ENCODE data around the gene SPRR4.

DNA sequence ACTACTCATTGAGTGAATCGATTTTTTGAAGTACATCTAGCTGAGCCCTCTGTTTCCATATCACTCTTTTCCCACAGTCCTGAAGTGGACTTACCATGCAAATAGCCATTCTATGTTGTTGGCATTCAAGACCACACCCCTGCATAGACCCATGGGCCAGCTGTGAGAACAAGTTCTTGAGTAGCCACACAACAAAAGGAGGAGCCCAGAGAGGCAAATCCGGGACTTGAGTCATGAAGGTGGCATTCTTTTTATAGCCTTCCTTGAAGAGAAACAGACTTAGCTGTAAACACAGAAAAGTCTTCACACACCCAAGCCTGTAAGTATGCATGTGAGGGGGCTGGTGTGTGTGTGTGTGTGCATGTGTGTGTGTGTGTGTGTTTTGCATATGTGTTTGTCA is 37.3 kb upstream of the SPRR4 start:
- TF ChIP-seq TEAD1 (CRISPR knock-in tag; IDR thresholded peaks at IDR 0.05) (no peak), ZNF671 (CRISPR knock-in tag; IDR thresholded peaks at IDR 0.05) (no peak), NR2C2 (CRISPR knock-in tag; IDR thresholded peaks at IDR 0.05) (no peak), FOXJ3 (CRISPR knock-in tag; IDR thresholded peaks at IDR 0.05; ENCODE audit: borderline replicate concordance) (no peak), IRF2 (CRISPR knock-in tag; IDR thresholded peaks at IDR 0.05; ENCODE audit: borderline replicate concordance, low read depth) (no peak), USF1 (CRISPR knock-in tag; IDR thresholded peaks at IDR 0.05) (no peak), NFYB (CRISPR knock-in tag; conservative IDR thresholded peaks at IDR 0.05; ENCODE audit: low read depth) (no peak), FOXK1 (CRISPR knock-in tag; IDR thresholded peaks at IDR 0.05) (no peak), ZNF423 (CRISPR knock-in tag; IDR thresholded peaks at IDR 0.05) (no peak)
- TF ChIP-seq, protein P1, sequence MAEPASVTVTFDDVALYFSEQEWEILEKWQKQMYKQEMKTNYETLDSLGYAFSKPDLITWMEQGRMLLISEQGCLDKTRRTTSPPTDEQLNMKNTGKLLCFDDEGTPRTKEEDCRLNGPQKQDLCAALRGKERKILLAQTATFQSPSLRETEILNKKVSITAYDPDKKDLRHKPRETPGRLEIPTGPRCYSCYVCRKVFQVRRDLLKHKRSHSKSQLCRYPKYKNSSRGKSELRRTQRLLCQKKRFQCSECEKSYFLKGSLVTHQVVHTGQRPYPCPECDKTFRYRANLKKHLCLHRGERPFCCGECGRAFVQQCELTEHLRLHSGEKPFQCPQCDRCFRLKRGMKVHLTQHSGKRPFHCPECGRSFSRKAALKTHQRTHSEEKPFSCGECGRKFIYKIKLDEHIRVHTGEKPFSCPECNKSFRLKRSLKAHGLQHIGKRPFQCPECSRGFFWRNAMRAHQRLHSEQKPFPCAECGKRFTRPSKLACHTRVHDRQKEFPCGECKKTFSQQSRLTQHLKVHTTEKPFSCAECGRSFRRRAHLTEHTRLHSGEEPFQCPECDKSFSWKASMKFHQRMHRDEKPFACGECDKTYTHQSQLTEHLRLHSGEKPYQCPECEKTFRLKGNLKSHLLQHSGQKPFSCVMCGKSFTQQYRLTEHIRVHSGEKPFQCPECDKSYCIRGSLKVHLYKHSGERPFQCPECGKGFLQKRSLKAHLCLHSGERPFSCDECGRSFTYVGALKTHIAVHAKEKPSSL (CRISPR knock-in tag; conservative IDR thresholded peaks at IDR 0.05), result no peak
- TF ChIP-seq, protein P2, sequence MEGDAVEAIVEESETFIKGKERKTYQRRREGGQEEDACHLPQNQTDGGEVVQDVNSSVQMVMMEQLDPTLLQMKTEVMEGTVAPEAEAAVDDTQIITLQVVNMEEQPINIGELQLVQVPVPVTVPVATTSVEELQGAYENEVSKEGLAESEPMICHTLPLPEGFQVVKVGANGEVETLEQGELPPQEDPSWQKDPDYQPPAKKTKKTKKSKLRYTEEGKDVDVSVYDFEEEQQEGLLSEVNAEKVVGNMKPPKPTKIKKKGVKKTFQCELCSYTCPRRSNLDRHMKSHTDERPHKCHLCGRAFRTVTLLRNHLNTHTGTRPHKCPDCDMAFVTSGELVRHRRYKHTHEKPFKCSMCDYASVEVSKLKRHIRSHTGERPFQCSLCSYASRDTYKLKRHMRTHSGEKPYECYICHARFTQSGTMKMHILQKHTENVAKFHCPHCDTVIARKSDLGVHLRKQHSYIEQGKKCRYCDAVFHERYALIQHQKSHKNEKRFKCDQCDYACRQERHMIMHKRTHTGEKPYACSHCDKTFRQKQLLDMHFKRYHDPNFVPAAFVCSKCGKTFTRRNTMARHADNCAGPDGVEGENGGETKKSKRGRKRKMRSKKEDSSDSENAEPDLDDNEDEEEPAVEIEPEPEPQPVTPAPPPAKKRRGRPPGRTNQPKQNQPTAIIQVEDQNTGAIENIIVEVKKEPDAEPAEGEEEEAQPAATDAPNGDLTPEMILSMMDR (IDR thresholded peaks at IDR 0.05), result no peak
- TF ChIP-seq, protein P3, sequence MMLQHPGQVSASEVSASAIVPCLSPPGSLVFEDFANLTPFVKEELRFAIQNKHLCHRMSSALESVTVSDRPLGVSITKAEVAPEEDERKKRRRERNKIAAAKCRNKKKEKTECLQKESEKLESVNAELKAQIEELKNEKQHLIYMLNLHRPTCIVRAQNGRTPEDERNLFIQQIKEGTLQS (CRISPR knock-in tag; conservative IDR thresholded peaks at IDR 0.05), result no peak
- TF ChIP-seq, protein P4, sequence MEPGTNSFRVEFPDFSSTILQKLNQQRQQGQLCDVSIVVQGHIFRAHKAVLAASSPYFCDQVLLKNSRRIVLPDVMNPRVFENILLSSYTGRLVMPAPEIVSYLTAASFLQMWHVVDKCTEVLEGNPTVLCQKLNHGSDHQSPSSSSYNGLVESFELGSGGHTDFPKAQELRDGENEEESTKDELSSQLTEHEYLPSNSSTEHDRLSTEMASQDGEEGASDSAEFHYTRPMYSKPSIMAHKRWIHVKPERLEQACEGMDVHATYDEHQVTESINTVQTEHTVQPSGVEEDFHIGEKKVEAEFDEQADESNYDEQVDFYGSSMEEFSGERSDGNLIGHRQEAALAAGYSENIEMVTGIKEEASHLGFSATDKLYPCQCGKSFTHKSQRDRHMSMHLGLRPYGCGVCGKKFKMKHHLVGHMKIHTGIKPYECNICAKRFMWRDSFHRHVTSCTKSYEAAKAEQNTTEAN (CRISPR knock-in tag; IDR thresholded peaks at IDR 0.05), result no peak

All from WTC11 (cell line).